ENCODE results near the gene CRKL.

DNA sequence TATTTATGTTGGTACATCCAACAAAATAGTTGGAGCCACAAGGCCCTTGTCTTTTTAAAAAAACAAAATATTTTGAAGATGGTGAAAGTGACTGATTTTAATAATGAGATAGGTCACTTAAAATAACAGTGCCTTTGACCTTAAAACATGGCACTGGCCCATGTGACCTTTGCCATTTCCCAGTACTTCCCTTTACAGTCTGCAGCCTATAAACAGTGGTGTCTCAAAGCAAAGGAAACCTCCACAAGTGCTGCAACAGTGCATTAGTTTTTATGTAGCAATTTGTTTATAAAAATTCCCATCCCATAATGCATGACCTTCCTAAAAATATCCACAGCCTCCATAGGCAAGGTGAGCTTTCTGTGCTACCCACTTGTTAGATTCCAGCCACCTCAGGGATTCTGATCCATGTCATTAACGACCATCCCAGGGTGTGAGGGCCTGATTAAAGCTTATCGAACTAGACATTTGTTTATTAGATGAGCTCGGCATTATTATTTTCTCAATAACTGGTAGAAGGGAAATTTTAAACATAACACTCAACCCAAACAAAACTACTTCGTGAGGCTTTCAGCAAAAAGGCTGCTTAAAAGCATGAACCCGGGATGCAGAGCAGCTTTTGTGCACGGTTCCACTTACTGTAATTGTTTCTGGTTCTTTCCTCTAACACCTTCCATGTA, 28.0 kb upstream of the CRKL start:
- TF ChIP-seq EZH2 (IDR thresholded peaks at IDR 0.05; ENCODE audit: low read length, unreplicated experiment) (no peak), EZH2phosphoT487 (IDR thresholded peaks at IDR 0.05; ENCODE audit: borderline replicate concordance, low read length) (no peak)
